Caco-2 (cell line): ENCODE measurements around the gene KPNA4. TPM values are rescaled to one million over a fixed set of nuclear protein-coding genes. Genes with fewer than 3 reads are reported as not detected.

ENCODE experiments used
- BruUV-seq: library from RNA; stranded (reverse); fragments of 400-500 nt; replicated peaks from 2 replicates; lab custom pipeline; 2021; lab: Mats Ljungman, UMichigan
- CTCF ChIA-PET: fragments of 300-600 bp; sonication (Branson Sonifier 250); formaldehyde crosslinking; loops from one replicate; lab custom pipeline; 2022; ENCODE audit warnings: antibody characterized with exemption; lab: Charles Lee
- POLR2A ChIA-PET: fragments of 300-600 bp; sonication (Branson Sonifier 250); formaldehyde crosslinking; loops from one replicate; lab custom pipeline; 2022; ENCODE audit warnings: antibody characterized with exemption; lab: Charles Lee
- DNase-seq, 2 experiments: peaks; one replicate each; pipeline versions ENCODE4 v3.0.0 to v3.0.0-alpha.2; 2020 to 2022
- H3K27me3 ChIP-seq: replicated peaks from 2 replicates; pipeline ENCODE4 v1.6.0; 2011; ENCODE audit warnings: low read length; ENCODE audit not compliant: control insufficient read depth, insufficient read depth
- H3K36me3 ChIP-seq: 2 replicates; pipeline ENCODE4 v1.5.1; 2011; ENCODE audit warnings: low read length; ENCODE audit not compliant: control insufficient read depth, insufficient read depth
- H3K4me1 ChIP-seq: fragments of 250-450 bp; sonication (Bioruptor Pico); 2 replicates; pipeline ENCODE4 v1.5.1; 2020; ENCODE audit warnings: mild to moderate bottlenecking
- H3K4me3 ChIP-seq: 2 replicates; pipeline ENCODE4 v1.5.1; 2011; ENCODE audit warnings: low read depth, mild to moderate bottlenecking, control low read depth, low read length
- H3K9me3 ChIP-seq: fragments of 250-450 bp; sonication (Bioruptor Pico); 2 replicates; pipeline ENCODE4 v1.5.1; 2020; ENCODE audit warnings: mild to moderate bottlenecking, moderate library complexity
- H3K27ac Mint-ChIP-seq: one replicate; pipeline ENCODE4 v1.8.0; 2022; ENCODE audit warnings: mixed read lengths; ENCODE audit not compliant: unreplicated experiment
- H3K27me3 Mint-ChIP-seq: one replicate; pipeline ENCODE4 v1.8.0; 2022; ENCODE audit warnings: mixed read lengths; ENCODE audit not compliant: insufficient read depth, unreplicated experiment
- H3K36me3 Mint-ChIP-seq: one replicate; pipeline ENCODE4 v1.8.0; 2022; ENCODE audit warnings: mild to moderate bottlenecking, mixed read lengths; ENCODE audit not compliant: insufficient read depth, unreplicated experiment
- H3K4me1 Mint-ChIP-seq: one replicate; pipeline ENCODE4 v1.8.0; 2022; ENCODE audit warnings: low read depth, mixed read lengths; ENCODE audit not compliant: unreplicated experiment
- H3K4me3 Mint-ChIP-seq: one replicate; pipeline ENCODE4 v1.8.0; 2022; ENCODE audit warnings: mild to moderate bottlenecking, moderate library complexity, mixed read lengths; ENCODE audit not compliant: unreplicated experiment
- H3K9me3 Mint-ChIP-seq: one replicate; pipeline ENCODE4 v1.8.0; 2022; ENCODE audit warnings: mixed read lengths; ENCODE audit not compliant: unreplicated experiment
- CTCF ChIP-seq, 2 experiments: fragments of 200-600 bp in 1 of 2; IDR thresholded peaks; 1 replicate in 1 of 2; 2 replicates in 1 of 2; pipeline versions ENCODE4 v1.5.1 to v1.8.0; 2011 to 2022; ENCODE audit warnings: antibody characterized with exemption in 1 of 2, control low read depth in 1 of 2, inconsistent platforms in 1 of 2, low read depth in 1 of 2, low read length in 1 of 2, mild to moderate bottlenecking in 1 of 2, moderate library complexity in 1 of 2; ENCODE audit not compliant: insufficient read depth in 1 of 2, severe bottlenecking in 1 of 2, unreplicated experiment in 1 of 2
- intact Hi-C: fragments of 100-400 bp; cut with micrococcal nuclease; formaldehyde crosslinking; loops from one replicate; pipeline ENCODE4 v1.10.0; 2022; ENCODE audit not compliant: unreplicated experiment
- total RNA-seq: library from RNA; stranded (reverse); gene quantifications from 2 replicates; pipeline ENCODE4 v1.2.3, GENCODE V29; 2022

KPNA4 gene
- total RNA-seq, 1 experiment from 2014 or later, result 60.5 TPM

GRCh38 chr3:160460033-160460432 is 105.3 kb downstream of the KPNA4 start:
- no peaks in the 10 kb centered on the region for H3K9me3 ChIP-seq
- TF ChIP-seq CTCF (IDR thresholded peaks at IDR 0.05; ENCODE audit: insufficient read depth in 1 of 2, low read depth in 1 of 2, low read length in 1 of 2, severe bottlenecking in 1 of 2, unreplicated experiment in 1 of 2), result no peak
- no peak overlapping the region for H3K4me3 Mint-ChIP-seq
- H3K27me3 ChIP-seq, result no peaks in the 10 kb centered on the region
- no TSS peak for BruUV-seq
- H3K36me3 Mint-ChIP-seq, result no peaks in the 10 kb centered on the region
- CTCF ChIA-PET, result no interaction called here
- no peaks in the 10 kb centered on the region for H3K4me1 Mint-ChIP-seq
- H3K27me3 Mint-ChIP-seq, result peaks cover 11% of the 10 kb centered on the region
- H3K36me3 ChIP-seq, result no peaks in the 10 kb centered on the region
- POLR2A ChIA-PET, result interaction anchor here (0.6 kb wide), 1 partner anchor 1906 kb away, joined by 4 read pairs; no protein-coding TSS in a partner anchor
- intact Hi-C loops, result no loop called here
- H3K4me1 ChIP-seq, result no peaks in the 10 kb centered on the region
- DNase-seq, result no peak
- H3K4me3 ChIP-seq, result no peak overlapping the region
- H3K27ac Mint-ChIP-seq, result no peak overlapping the region
- no peaks in the 10 kb centered on the region for H3K9me3 Mint-ChIP-seq

GRCh38 chr3:160459450-160459970 is 105.9 kb downstream of the KPNA4 start:
- DNase-seq, result no peak
- intact Hi-C loops, result no loop called here
- H3K36me3 ChIP-seq, result no peaks in the 10 kb centered on the region
- no peaks in the 10 kb centered on the region for H3K9me3 Mint-ChIP-seq
- no peaks in the 10 kb centered on the region for H3K36me3 Mint-ChIP-seq
- BruUV-seq, result no TSS peak
- ChIA-PET POLR2A (interaction anchor here (0.6 kb wide), 1 partner anchor 1905 kb away, joined by 4 read pairs; no protein-coding TSS in a partner anchor), CTCF (no interaction called here)
- no peak overlapping the region for H3K27ac Mint-ChIP-seq
- no peaks in the 10 kb centered on the region for H3K27me3 ChIP-seq
- no peak overlapping the region for H3K4me3 ChIP-seq
- no peaks in the 10 kb centered on the region for H3K9me3 ChIP-seq
- no peak for TF ChIP-seq CTCF (IDR thresholded peaks at IDR 0.05; ENCODE audit: insufficient read depth in 1 of 2, low read depth in 1 of 2, low read length in 1 of 2, severe bottlenecking in 1 of 2, unreplicated experiment in 1 of 2)
- no peak overlapping the region for H3K4me3 Mint-ChIP-seq
- no peaks in the 10 kb centered on the region for H3K4me1 ChIP-seq
- peaks cover 11% of the 10 kb centered on the region for H3K27me3 Mint-ChIP-seq
- H3K4me1 Mint-ChIP-seq, result no peaks in the 10 kb centered on the region

GRCh38 chr3:160458151-160458550 is 107.2 kb downstream of the KPNA4 start:
- Histone ChIP-seq H3K4me3 (no peak overlapping the region), H3K9me3 (no peaks in the 10 kb centered on the region), H3K4me1 (no peaks in the 10 kb centered on the region), H3K27me3 (no peaks in the 10 kb centered on the region), H3K36me3 (no peaks in the 10 kb centered on the region)
- Mint-ChIP-seq H3K4me1 (no peaks in the 10 kb centered on the region), H3K4me3 (no peak overlapping the region), H3K27ac (no peak overlapping the region), H3K9me3 (no peaks in the 10 kb centered on the region), H3K27me3 (peaks cover 11% of the 10 kb centered on the region), H3K36me3 (no peaks in the 10 kb centered on the region)
- no peak for TF ChIP-seq CTCF (IDR thresholded peaks at IDR 0.05; ENCODE audit: insufficient read depth in 1 of 2, low read depth in 1 of 2, low read length in 1 of 2, severe bottlenecking in 1 of 2, unreplicated experiment in 1 of 2)
- POLR2A ChIA-PET, result no interaction called here
- BruUV-seq, result no TSS peak
- no peak for DNase-seq
- CTCF ChIA-PET, result no interaction called here
- intact Hi-C loops, result no loop called here
